Measurements from ENCODE around the gene TBC1D19.

The TBC1D19 gene

DNA sequence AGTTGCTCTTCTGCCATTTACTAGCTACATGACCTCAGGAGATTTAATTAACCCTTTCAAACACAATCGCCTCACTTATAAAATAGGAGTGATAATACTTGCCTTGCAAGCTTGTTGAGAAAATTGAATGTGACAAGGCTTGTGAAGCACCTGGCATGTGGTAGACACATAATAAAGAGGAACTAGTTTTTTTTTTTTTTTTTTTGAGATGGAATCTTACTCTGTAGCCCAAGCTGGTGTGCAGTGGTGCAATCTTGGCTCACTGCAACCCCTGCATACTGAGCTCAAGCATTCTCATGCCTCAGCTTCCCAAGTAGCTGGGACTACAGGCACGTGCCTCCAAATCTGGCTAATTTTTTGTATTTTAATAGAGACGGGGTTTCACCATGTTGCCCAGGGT is 203.0 kb downstream of the TBC1D19 start:
- peak overlapping the region; percentile 57 for H3K4me2 ChIP-seq (ENCODE audit: low read length)
- H3K9me3 ChIP-seq (ENCODE audit: control insufficient read depth, insufficient read depth, low read length) = no peaks in the 10 kb centered on the region
- peak overlapping the region; percentile 41; the same call in 1 of the 2 replicates for H3K4me3 ChIP-seq (ENCODE audit: low read length)
- TF ChIP-seq CTCF (IDR thresholded peaks at IDR 0.05; ENCODE audit: low read depth, low read length, poor library complexity, severe bottlenecking) (no peak), EZH2phosphoT487 (IDR thresholded peaks at IDR 0.05; ENCODE audit: borderline replicate concordance, low read length) (no peak)
- H3K9me2 ChIP-seq (replicated peaks; ENCODE audit: control insufficient read depth, low read length) = no peaks in the 10 kb centered on the region
- no peaks in the 10 kb centered on the region for H3K36me3 ChIP-seq (ENCODE audit: control insufficient read depth, low read length)
- H3K4me1 ChIP-seq (ENCODE audit: control insufficient read depth, low read length) = peaks cover 22% of the 10 kb centered on the region
- H3K79me2 ChIP-seq (ENCODE audit: control insufficient read depth, low read length) = no peaks in the 10 kb centered on the region
- 0 out of 2 replicates have a peak, but pooled peaks cover 2% of the 10 kb centered on the region for H3F3A ChIP-seq (ENCODE audit: control insufficient read depth, insufficient read depth)
- no peaks in the 10 kb centered on the region for H3K27me3 ChIP-seq (ENCODE audit: control insufficient read depth, low read length)
- H3K27ac ChIP-seq (ENCODE audit: low read depth, low read length) = no peak overlapping the region
- H4K20me1 ChIP-seq (ENCODE audit: control insufficient read depth, insufficient read depth, low read depth, low read length) = no peaks in the 10 kb centered on the region

DNA sequence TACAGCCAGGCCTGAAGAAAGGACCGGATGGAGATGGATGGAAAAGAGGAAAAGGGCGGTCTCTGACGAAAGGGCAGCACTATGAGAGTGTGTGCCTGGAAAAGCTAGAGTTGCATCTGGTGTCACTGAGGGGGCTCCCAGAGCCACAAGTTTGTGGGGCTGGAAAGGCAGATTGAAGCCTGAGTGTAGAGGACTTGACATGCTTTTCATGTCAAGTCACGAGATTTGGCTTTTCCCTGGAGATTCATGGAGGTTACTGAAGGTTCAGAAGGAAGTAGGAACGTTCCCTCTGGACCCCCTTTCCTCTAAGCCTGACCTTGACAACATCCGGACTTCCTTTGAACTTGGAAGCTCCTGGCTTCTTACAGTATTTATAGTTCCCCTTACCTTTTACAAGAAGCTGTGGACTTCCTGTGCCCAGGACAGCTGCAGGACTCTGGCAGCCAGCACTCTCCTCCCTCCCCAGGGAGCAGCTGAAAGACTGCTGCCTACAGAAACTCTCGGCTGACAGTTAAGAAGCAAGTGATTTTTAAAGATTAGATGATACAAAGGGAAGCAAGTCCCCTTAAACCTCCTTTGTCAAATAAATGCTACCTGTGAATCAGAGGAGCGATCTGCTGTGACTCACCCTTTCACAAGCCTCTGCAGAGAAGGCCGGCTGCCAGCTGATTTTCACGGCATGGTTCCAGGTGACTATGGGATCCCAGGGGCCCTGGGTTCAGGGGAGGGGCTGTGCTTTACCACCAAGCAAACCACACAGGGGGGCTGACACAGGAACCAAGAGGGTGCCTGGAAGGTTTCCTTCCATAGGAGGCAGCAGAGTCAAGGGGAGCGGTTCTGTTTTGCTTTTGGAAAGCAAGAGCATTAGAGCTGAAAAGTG is 203.8 kb downstream of the TBC1D19 start:
- Histone ChIP-seq H3K27ac (ENCODE audit: low read depth, low read length) (no peak overlapping the region), H3K36me3 (ENCODE audit: control insufficient read depth, low read length) (no peaks in the 10 kb centered on the region), H3K9me3 (ENCODE audit: control insufficient read depth, insufficient read depth, low read length) (no peaks in the 10 kb centered on the region), H3K4me2 (ENCODE audit: low read length) (peak overlapping the region; percentile 57), H3F3A (ENCODE audit: control insufficient read depth, insufficient read depth) (0 out of 2 replicates have a peak, but pooled peaks cover 2% of the 10 kb centered on the region), H3K79me2 (ENCODE audit: control insufficient read depth, low read length) (no peaks in the 10 kb centered on the region), H3K9me2 (replicated peaks; ENCODE audit: control insufficient read depth, low read length) (no peaks in the 10 kb centered on the region), H4K20me1 (ENCODE audit: control insufficient read depth, insufficient read depth, low read depth, low read length) (no peaks in the 10 kb centered on the region), H3K27me3 (ENCODE audit: control insufficient read depth, low read length) (no peaks in the 10 kb centered on the region), H3K4me1 (ENCODE audit: control insufficient read depth, low read length) (peaks cover 22% of the 10 kb centered on the region), H3K4me3 (ENCODE audit: low read length) (peak overlapping the region; percentile 41)
- TF ChIP-seq CTCF (IDR thresholded peaks at IDR 0.05; ENCODE audit: low read depth, low read length, poor library complexity, severe bottlenecking) (peak; percentile 64), EZH2phosphoT487 (IDR thresholded peaks at IDR 0.05; ENCODE audit: borderline replicate concordance, low read length) (no peak)

DNA sequence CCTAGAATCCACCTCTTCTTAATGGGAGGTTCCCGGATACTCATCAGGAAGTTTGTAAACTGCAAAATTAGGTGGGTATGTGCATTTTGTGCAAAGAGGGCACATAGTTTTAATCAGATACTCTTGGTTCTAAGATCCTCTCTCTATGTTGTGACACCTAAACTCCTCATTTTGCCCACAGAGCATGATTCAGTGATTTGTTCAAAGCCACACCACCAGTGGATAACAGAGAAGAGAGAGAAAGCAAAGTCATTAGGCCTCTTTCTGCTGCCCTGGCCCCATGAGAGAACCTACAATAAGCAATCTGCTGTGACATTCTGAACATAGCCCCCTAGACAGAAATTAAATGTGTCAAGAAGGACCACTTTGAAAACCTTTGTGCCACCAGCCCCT is 204.5 kb downstream of the TBC1D19 start:
- Histone ChIP-seq H3K79me2 (ENCODE audit: control insufficient read depth, low read length) (no peaks in the 10 kb centered on the region), H3K9me3 (ENCODE audit: control insufficient read depth, insufficient read depth, low read length) (no peaks in the 10 kb centered on the region), H3K27ac (ENCODE audit: low read depth, low read length) (no peak overlapping the region), H3K36me3 (ENCODE audit: control insufficient read depth, low read length) (no peaks in the 10 kb centered on the region), H3K4me3 (ENCODE audit: low read length) (peak overlapping the region; percentile 41), H3K4me1 (ENCODE audit: control insufficient read depth, low read length) (peaks cover 22% of the 10 kb centered on the region), H3K27me3 (ENCODE audit: control insufficient read depth, low read length) (no peaks in the 10 kb centered on the region), H3F3A (ENCODE audit: control insufficient read depth, insufficient read depth) (0 out of 2 replicates have a peak, but pooled peaks cover 2% of the 10 kb centered on the region), H3K9me2 (replicated peaks; ENCODE audit: control insufficient read depth, low read length) (no peaks in the 10 kb centered on the region), H4K20me1 (ENCODE audit: control insufficient read depth, insufficient read depth, low read depth, low read length) (no peaks in the 10 kb centered on the region), H3K4me2 (ENCODE audit: low read length) (peak overlapping the region; percentile 57)
- no peak for TF ChIP-seq CTCF (IDR thresholded peaks at IDR 0.05; ENCODE audit: low read depth, low read length, poor library complexity, severe bottlenecking)
- no peak for TF ChIP-seq EZH2phosphoT487 (IDR thresholded peaks at IDR 0.05; ENCODE audit: borderline replicate concordance, low read length)

Data from DOHH2 (cell line).